GM18907 (cell line): ENCODE measurements around the gene EME2.
"Not testable (repeated sequence)": the region's sequence is repeated elsewhere in the genome, so short reads cannot be mapped to it uniquely, and the experiment has no call there.

Experiments used
- ATAC-seq: cut with Tn5 transposase; IDR thresholded peaks from one replicate; pipeline ENCODE4 v1.9.1; 2021; ENCODE audit warnings: mild to moderate bottlenecking, moderate library complexity; ENCODE audit not compliant: unreplicated experiment

The EME2 gene

GRCh38 chr16:1790261-1790610 is 17.6 kb downstream of the EME2 start:
- no peak for ATAC-seq

GRCh38 chr16:1790611-1791255 is 18.1 kb downstream of the EME2 start:
- no peak for ATAC-seq

DNA sequence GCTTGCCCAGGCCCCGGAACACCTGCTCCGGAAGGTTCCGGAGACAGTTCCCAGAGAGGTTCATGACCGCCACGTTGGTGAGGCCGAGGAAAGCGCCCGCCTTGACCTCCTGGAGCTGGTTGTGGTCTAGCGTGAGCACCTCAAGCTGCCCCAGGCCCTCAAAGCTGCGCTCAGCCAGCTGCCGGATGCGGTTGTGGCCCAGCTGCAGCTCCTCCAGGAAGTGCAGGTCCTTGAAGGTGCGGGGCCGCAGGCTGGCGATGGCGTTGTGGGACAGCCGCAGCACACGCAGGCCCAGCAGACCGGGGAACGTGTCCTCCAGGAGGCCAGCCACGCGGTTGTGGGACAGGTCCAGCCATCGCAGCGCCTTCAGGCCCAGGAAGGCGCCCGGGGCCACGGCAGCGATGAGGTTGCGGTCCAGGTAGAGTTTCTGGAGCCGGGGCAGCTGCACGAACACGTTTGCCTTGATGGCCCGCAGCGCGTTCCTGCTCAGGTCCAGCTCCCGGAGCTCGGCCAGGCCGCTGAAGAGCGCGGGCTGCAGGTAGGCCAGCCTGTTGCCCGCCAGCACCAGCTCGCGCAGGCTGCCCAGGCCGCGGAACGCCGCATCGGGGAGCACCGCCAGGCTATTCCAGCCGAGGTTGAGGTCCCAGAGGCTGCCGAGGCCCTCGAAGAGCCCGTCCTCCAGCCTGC is 18.8 kb downstream of the EME2 start:
- ATAC-seq, result no peak

- ATAC-seq, result no peak
These were observed 19.6 kb downstream of the EME2 start for GRCh38 chr16:1791943-1792812.

- no peak for ATAC-seq
These were observed 20.4 kb downstream of the EME2 start for GRCh38 chr16:1792836-1793577.

GRCh38 chr16:1793578-1794220 is 21.1 kb downstream of the EME2 start, which contains the start of gene IGFALS:
TSS of gene IGFALS (minus strand) at chr16:1793705. CDS start at chr16:1793652, 53 bp downstream.
- no peak for ATAC-seq

- no peak for ATAC-seq
These were observed 21.7 kb downstream of the EME2 start for GRCh38 chr16:1794221-1794871.

- ATAC-seq, result no peak
These were observed 22.5 kb downstream of the EME2 start for GRCh38 chr16:1794908-1795666.

GRCh38 chr16:1799263-1799662 is 26.7 kb downstream of the EME2 start:
- ATAC-seq, result not testable (repeated sequence)

GRCh38 chr16:1800701-1801100 is 28.1 kb downstream of the EME2 start:
- ATAC-seq, result no peak

- ATAC-seq, result no peak
These were observed 35.0 kb downstream of the EME2 start for GRCh38 chr16:1807626-1808025.

GRCh38 chr16:1808691-1809090 is 36.1 kb downstream of the EME2 start:
- no peak for ATAC-seq

- ATAC-seq, result no peak
These were observed 36.7 kb downstream of the EME2 start for GRCh38 chr16:1809281-1809801.

DNA sequence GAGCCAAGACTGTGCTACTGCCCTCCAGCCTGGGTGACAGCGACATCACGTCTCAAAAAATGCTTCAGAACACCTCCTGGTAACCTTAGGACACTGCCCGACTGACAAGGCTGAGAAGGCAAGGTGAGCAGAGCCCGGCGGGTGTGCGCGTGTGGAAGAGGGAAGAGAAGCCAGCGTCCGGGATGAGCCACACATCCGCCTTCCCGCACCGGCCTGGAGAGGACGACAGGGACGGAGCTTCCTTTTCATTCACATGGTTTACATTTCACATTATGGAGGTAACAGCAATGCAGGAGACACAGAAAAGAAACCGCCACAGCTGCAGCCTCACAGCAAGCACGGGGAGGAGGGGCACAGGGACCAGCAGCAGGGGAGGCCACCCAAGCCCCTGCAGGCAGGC is 37.5 kb downstream of the EME2 start:
- ATAC-seq, result no peak

GRCh38 chr16:1810536-1810935 is 37.9 kb downstream of the EME2 start:
- no peak for ATAC-seq

GRCh38 chr16:1812732-1813163 is 40.1 kb downstream of the EME2 start:
- no peak for ATAC-seq

DNA sequence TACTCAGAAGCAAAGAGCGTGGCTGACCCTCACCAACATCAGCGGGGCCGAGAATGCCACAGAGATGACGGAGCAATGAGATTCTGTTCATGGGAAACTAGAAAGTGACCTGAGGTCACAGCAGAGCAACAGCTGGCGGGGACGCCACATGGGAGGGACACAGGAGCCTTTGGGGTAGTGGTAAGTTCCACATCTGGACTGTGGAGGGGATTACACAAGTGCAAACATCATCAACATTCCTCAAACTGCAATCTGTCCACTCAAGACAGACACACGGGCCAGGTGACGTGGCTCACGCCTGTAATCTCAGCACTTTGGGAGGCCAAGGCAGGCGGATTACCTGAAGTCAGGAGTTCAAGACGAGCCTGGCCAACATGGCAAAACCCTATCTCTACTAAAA is 42.9 kb downstream of the EME2 start:
- no peak for ATAC-seq

GRCh38 chr16:1816396-1817275 is 44.0 kb downstream of the EME2 start:
- ATAC-seq, result no peak
